H1 (cell line): ENCODE results near the gene APEX2. TPM values are rescaled to one million over a fixed set of nuclear protein-coding genes. Genes with fewer than 3 reads are reported as not detected.

Experiments
- CHD2 ChIP-seq: IDR thresholded peaks from 2 replicates; pipeline ENCODE4 v1.6.1; 2012; ENCODE audit warnings: low read length, improper control_type of control experiment
- CHD7 ChIP-seq: fragments of 300-600 bp; sonication (generic); IDR thresholded peaks from 2 replicates; pipeline ENCODE4 v1.7.1; 2012; ENCODE audit warnings: low read length, moderate library complexity, mild to moderate bottlenecking, inconsistent platforms; ENCODE audit not compliant: insufficient replicate concordance
- CREB1 ChIP-seq: IDR thresholded peaks from 2 replicates; pipeline ENCODE4 v1.6.1; 2012; ENCODE audit warnings: inconsistent platforms
- RBBP5 ChIP-seq: IDR thresholded peaks from 2 replicates; pipeline ENCODE4 v1.7.1; 2012; ENCODE audit warnings: low read depth, mild to moderate bottlenecking, inconsistent platforms, low read length, moderate library complexity, borderline replicate concordance
- RFX5 ChIP-seq: IDR thresholded peaks from 2 replicates; pipeline ENCODE4 v1.6.1; 2011; ENCODE audit warnings: low read depth, low read length, improper control_type of control experiment, borderline replicate concordance
- RXRA ChIP-seq: IDR thresholded peaks from 2 replicates; pipeline ENCODE4 v1.6.1; 2011; ENCODE audit warnings: low read depth, mild to moderate bottlenecking, low read length, moderate library complexity; ENCODE audit not compliant: insufficient read depth
- SP1 ChIP-seq: IDR thresholded peaks from 2 replicates; pipeline ENCODE4 v1.6.1; 2011; ENCODE audit warnings: low read depth, low read length
- TCF12 ChIP-seq: IDR thresholded peaks from 2 replicates; pipeline ENCODE4 v1.6.1; 2011; ENCODE audit warnings: low read depth, mild to moderate bottlenecking, low read length
- USF2 ChIP-seq: IDR thresholded peaks from 2 replicates; pipeline ENCODE4 v1.6.1; 2011; ENCODE audit warnings: low read length, improper control_type of control experiment
- polyA plus RNA-seq, 7 experiments: library from polyadenylated mRNA; depleted of rRNA in 3 of 7; stranded (reverse) in 5 of 7; unstranded in 2 of 7; fragments of >200 nt in 5 of 7; fragments of 200-250 nt in 2 of 7; gene quantifications; 1 replicate in 5 of 7; 2 replicates in 1 of 7; 4 replicates in 1 of 7; pipeline versions ENCODE4 v1.2.1 to v1.2.3, GENCODE V29; 2011 to 2013; ENCODE audit warnings: missing spikeins in 2 of 7, mixed read lengths in 2 of 7
- total RNA-seq: library from RNA; stranded (reverse); fragmentation: NEBNext Ultra II Directional; extraction: Animal tissue kit (Norgen Biotek cat#: 25700); gene quantifications from 2 replicates; pipeline ENCODE4 v1.2.1, GENCODE V29; 2021
- TF ChIP-seq, protein P1 (sequence below): IDR thresholded peaks from 2 replicates; pipeline ENCODE4 v1.6.1; 2012; ENCODE audit warnings: low read length, inconsistent platforms

APEX2 gene
- total and polyA plus RNA-seq, 2 of the 8 experiments (the other 6 are each of a cell fraction or from before 2014, with no cell fraction given): 18.9 to 36.4 TPM

- TF ChIP-seq CHD7 (no peak), CREB1 (no peak), TCF12 (no peak), RFX5 (no peak), RXRA (no peak), CHD2 (no peak), SP1 (no peak), USF2 (no peak), RBBP5 (no peak)
- TF ChIP-seq, protein P1, sequence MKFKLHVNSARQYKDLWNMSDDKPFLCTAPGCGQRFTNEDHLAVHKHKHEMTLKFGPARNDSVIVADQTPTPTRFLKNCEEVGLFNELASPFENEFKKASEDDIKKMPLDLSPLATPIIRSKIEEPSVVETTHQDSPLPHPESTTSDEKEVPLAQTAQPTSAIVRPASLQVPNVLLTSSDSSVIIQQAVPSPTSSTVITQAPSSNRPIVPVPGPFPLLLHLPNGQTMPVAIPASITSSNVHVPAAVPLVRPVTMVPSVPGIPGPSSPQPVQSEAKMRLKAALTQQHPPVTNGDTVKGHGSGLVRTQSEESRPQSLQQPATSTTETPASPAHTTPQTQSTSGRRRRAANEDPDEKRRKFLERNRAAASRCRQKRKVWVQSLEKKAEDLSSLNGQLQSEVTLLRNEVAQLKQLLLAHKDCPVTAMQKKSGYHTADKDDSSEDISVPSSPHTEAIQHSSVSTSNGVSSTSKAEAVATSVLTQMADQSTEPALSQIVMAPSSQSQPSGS: no peak
These were observed 41.4 kb downstream of the APEX2 start (continued) for GRCh38 chrX:55041514-55041913.
